ENCODE data around the gene TUBA8.
"Not testable (repeated sequence)": the region's sequence is repeated elsewhere in the genome, so short reads cannot be mapped to it uniquely, and the experiment has no call there.

TUBA8 gene

DNA sequence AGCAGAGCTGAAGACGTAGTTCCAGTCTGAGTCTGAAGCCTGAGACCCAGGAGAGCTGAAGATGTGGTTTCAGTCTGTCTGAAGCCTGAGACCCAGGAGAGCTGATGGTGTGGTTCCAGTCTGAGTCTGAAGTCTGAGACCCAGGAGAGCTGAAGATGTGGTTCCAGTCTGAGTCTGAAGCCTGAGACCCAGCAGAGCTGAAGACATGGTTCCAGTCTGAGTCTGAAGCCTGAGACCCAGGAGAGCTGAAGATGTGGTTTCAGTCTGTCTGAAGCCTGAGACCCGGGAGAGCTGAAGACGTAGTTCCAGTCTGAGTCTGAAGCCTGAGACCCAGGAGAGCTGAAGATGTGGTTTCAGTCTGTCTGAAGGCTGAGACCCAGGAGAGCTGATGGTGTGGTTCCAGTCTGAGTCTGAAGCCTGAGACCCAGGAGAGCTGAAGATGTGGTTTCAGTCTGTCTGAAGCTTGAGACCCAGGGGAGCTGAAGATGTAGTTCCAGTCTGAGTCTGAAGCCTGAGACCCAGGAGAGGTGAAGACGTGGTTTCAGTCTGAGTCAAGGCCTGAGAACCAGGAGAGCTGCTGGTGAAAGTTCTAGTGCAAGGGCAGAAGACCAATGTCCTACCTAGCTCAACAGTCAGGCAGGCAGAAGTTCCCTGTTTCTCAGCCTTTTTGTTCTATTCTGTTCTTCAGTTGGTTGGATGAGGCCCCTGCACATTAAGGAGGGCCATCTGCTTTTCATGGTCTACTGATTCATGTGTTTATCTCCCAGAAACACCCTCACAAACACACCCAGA, 3.9 kb upstream of the TUBA8 start:
- DNase-seq (ENCODE audit: low read depth), result not testable (repeated sequence)

DNA sequence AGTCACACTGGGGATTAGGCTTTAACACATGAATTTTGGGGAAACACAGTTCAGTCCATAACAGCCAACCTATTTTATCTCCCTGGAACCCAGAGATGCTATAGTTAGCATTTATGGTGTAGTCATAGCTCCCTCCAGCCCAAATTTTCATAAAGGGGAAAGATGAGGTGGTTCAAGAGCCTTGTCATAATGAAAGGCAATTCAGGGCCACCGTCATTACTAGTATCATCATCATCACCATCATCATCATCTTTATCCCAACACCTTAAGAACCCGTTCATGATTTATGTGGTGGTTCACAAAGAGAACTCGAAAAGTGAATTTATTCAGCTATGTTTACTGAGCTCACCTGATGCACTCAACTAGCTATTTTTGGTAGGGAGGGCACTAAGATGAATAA, 2.4 kb upstream of the TUBA8 start:
- no peak for DNase-seq (ENCODE audit: low read depth)

DNA sequence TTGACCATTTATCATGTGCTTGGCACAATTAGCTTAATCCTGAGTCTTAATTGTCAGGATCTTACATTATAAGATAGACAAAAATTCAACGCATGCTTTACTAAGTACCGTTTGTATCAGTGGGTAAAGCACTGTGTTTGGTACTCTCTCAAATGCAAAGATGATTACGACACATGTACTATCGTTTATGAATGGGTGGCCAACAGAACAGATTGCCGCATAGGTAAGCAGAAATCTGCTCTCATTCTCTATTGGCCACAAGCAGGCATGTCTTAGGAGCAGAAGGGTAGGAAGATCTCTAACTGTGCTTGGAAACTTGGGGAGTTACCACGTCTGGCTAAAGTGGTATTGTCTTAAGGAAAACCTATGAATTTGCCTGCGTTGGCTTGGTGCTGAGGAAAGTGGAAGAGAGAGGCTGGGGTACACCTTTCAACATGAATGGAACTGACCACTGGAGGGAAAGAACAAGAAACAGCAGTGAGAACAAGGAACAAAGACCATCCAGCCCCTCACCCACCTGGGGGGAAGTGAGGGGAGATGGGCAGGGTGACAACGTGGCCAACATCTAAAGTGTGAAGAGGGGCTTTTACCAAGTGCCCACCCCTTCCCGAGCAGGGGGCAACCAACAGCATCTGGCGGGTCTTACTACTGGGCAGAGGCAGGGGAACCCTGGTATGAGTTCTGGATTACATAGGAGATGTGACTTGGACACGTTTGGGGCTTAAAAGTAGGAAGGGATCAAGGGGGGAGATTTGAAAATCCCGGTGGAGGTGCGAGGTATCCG, 1.0 kb upstream of the TUBA8 start:
- no peak for DNase-seq (ENCODE audit: low read depth)

DNA sequence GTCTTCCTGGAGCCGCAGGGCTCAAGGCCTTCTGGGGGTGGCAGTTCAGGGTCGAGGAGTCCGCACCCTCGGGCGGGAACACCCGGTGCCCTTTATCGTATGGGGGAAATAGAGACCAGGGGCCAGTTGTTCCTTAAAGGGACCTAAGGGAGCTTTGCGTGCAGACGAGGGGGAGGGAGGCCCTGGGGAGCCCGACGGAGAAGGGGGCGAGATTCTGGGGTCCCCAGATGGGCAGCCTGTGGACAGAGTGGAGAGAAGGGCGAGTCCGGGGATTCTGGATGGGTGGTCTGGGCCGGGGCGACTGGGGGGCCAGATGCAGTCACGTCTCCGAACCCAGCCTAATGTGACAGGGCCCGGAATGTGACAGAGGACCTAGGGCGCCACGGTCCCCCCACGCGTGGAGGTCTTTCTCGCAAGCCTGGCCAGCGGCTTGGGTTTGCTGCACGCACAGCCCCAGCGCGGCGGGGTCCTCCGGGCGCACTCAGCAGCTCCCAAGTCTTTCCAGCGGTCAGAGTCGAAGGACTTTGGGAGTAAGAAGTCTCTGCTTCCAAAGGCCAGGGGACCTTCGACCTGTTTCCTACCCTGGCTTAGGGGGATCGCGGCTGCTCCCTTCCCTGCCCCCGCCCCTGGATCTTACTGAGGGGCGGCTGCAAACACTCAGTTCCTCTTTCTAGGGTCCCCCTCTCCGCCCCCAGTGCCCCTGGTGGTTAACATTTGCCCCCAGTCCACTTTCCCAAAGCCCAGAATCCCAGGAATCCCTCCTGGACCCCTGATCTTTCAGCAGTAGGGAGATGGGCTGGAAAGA, 547 bp downstream of the TUBA8 start:
- DNase-seq (ENCODE audit: low read depth), result no peak

DNA sequence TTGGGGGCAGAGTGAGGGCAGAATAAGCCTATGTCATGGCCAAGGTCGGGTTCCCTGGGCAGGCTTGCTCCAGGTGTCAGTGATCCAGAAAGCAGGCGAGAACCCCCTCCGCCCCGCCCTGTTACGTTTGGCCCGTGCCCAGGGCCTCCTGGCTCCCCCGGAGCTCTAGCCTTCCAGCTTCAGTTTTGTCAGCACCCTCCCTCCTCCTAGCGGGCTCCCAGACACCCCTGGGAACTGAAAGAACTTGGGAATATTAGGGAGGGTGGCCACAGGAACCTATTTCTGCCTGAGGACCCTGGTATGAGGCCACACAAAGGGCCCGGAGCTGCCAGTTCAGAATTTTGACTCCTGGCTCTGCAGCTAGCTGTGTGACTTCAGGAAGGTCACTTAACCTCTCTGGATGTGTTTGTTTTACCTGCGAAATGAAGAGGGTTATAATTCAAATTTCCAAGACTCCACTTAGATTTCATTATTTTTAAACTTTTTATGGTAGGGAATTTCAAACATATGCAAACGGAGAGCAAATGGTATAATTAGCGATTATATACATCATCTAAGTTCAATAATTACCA, 1.2 kb downstream of the TUBA8 start:
- DNase-seq (ENCODE audit: low read depth), result no peak

DNA sequence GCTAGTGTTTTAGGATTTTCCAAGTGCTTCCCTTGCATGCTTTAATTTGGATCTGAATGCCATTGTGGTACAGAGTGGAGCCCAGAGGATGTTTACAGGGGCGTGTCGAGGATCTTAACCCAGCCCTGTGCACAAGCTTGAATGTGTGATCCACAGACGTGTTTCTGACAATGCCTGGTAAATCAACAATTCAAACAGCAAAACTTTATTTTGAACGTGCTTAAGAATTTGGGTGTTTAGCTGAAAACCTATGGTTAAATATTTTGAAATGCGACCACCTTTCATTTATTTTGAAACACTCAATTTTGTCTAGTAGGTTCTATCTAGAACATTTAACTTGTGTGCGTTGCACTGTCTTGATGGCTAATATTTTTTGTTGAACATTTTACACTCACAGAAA, 1.8 kb downstream of the TUBA8 start:
- no peak for DNase-seq (ENCODE audit: low read depth)

DNA sequence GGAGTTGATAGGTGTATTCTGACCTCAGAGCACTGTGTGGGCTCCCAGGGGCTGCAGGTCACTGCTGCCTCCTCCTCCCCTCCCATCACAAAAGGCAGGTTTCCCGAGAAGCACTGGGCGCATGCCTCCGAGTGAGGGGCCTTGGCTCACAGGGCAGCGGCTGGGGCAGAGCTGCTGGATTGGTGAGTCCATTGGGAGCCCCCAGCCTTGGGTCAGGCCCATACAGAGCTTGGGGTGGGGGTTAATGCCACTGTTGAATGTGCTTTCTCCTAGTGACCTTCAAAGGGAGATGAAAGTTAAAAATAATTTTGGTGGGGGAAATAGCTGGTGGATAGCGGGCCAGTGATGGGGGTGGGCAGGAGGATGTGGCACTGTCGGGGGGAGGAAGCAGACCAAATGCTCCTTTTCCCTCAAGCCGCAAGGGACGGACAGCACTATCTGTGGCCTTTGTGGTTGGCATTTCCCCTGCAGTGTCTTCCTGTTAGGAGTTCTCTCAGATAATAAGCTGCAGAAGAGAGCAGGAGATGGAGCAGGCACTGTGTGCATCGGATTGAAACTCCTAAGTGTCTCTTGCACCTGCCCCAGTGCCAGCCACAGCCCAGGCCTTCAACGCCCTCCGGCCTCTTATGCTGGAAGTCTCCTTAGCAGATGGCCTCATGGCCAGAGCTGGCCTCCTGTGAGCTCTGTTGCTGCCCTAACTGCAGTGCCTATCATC, 3.2 kb downstream of the TUBA8 start:
- DNase-seq (ENCODE audit: low read depth), result no peak

DNA sequence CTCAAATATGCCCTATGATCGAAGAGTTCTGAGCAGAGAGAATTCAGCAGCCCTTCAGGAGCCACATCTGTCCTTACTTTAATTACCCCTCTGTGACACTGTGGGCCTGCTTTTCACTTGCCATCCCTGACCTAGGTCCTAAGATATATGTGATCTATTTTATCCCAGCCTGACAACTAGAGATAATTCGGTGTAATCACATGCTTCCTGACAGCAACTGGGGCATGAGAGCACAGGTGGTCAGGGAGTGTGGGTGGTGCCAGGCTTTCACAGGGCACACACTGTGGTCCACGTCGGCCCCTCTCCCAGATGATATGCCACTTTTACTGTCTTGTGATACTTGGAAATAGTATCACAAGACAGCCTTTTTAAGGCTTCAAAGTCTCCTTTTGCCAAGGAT, 3.9 kb downstream of the TUBA8 start:
- DNase-seq (ENCODE audit: low read depth), result no peak

DNA sequence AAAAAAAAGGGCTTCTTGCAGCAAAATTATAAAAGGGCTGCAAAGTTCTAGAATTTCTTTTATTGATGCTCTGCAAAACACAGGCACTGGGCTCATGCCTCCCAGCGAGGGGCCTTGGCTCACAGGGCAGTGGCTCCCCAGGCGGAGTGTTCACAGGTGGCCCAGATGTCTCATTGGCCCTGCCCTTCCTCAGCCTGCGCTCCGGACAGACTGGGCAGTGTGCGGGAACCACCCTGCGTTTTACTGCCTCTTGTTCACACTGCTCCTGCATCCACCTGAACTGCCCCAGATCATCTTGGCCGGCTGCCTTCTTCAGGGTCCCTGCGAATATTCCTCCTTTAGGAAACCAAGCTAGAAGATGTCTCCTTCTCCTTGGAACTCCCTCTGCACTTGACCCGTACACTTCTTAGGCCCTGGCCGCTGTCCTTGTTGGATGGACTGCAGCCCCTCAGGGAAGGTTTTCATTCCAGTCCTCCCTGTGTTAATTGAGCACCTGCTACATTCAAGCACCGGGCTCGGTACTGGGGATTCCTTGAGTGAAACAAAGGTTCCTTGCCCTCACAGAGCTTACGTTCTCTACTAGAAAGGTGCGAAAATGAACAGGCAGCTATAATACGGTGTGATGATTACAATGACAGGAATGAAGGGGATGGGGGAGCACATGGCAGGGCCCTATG, 4.5 kb downstream of the TUBA8 start:
- DNase-seq (ENCODE audit: low read depth), result no peak

DNA sequence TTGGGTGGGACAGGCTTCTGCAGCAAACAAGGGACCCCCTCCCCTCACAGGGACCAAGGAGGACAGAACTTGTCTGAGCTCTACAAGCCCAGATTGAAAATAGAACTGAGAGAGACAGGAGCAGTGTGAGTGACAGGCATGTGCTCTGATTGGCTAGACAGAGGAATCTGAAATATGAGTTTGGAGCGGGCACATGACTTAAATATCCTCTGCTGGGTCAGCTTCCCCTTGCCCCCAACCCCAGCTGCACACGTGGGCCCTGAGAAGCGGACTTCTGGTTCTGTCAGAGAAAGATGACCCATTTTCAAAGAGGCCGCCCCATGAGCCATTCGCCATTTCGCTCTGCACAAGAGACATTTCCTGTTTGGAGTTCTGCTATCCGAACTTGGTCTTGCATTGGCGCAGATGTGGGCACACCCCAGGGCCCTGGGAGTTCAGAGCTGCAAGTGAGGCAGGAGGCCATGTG, 5.3 kb downstream of the TUBA8 start:
- DNase-seq (ENCODE audit: low read depth), result no peak

DNA sequence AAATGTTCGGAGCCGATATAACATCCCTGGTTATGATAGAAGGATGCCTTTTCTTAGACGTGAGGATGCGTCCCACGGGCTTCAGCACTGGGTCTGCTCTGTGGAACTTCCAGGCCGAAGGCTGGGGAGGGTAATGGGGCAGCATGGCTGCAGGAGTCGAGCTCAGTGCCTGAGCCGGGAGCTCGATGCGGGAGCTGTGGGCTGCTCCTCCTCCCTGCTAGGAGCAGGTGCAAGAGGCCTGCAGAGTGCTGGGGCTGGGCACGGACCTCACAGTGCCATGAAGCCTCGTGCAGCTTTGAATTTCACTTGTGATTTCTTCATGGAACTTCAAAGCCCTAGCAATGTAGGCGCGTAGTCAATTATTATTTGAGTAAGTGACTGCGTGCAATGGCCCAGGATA, 6.0 kb downstream of the TUBA8 start:
- DNase-seq (ENCODE audit: low read depth), result no peak

DNA sequence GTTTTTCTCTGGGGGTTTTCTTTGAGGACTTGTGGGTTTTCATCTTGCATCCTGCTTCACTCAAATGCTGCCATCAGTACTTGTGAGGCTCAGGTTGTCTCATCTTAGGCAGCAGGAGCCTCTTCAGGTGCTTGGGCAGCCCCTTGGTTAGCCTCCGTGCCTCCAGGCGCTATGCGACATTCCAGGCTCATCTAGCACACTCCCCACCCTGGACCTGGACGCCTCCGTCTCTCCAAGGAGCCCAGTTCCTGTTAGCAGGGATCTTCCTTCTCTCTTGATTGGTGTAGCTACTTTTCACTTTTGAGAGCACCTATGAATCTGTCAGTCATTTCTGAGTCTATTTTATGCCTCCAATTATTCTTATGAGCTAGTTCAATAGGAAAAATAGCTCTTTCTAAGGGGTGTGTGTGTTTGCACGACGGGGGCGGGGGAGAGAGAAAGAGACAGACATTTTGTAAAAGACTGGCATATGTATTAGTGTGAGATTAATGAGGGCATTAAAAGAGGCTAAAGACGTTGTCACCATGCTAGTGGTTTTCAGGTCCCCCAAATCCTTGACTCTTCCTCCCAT, 7.8 kb downstream of the TUBA8 start:
- no peak for DNase-seq (ENCODE audit: low read depth)

DNA sequence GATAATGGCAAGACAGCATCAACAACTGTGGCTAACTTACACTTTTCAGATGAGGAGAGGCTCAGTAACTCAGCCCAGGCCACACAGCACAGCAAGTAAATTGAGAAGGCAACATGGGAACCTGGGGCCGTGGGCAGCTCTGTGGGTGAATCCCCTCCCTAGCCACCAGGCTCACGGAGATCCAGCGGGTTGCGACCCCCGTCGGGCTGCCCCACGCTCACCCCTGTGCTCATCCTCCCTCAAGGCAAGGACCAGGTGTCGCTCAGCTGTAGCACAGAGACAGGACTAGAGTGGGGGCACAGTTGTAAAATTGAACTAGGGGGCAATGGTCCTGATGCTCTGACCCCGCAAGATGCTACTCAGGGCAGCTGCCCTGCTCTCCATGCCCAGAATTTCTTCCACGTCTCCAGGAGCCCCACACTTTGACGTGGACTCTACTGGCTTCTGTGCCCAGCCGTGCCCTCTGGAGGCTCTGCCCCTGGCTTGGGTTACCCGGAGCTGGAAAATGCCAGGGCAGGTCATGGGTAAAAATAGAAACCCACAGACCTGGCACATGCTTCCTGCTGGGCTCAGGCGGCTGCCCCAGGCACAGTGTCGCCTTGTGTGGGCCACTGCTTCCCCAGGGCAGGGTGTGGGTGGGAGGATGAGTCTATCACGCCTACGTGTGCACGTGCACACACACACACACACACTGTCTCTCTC, 9.0 kb downstream of the TUBA8 start:
- DNase-seq (ENCODE audit: low read depth), result no peak

DNA sequence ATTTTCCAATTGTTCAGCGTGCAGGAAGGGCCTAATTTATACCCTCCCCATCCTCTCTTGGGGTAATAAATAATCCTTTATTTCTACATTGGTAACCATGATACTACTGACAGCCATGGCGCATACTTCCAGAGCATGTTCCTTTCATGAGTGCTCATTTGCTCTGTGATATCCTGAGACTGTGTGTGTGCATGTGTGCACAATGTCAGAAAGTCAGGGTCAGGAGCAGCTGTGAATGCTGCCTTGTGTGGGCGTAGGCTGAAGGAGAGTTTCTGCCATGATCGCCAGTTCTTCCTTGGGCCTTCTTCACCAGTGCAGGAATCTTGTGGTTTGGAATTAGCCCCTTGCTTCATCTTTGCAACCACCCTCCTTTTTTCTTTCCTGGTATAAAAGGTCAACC, 10.2 kb downstream of the TUBA8 start:
- no peak for DNase-seq (ENCODE audit: low read depth)

DNA sequence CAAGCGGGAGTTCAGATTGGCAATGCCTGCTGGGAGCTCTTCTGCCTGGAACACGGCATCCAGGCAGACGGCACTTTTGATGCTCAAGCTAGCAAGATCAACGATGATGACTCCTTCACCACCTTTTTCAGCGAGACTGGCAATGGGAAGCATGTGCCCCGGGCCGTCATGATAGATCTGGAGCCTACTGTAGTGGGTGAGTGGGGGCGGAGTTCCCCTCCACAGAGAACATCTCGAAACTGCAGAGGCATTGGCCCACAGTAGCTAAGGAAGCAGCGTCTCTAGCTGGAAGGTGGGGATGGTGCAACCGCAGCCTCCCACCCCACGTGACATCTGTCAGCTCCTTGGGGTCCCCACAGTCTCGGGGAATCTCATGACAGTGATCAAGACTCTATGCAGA, 10.9 kb downstream of the TUBA8 start:
- no peak for DNase-seq (ENCODE audit: low read depth)

DNA sequence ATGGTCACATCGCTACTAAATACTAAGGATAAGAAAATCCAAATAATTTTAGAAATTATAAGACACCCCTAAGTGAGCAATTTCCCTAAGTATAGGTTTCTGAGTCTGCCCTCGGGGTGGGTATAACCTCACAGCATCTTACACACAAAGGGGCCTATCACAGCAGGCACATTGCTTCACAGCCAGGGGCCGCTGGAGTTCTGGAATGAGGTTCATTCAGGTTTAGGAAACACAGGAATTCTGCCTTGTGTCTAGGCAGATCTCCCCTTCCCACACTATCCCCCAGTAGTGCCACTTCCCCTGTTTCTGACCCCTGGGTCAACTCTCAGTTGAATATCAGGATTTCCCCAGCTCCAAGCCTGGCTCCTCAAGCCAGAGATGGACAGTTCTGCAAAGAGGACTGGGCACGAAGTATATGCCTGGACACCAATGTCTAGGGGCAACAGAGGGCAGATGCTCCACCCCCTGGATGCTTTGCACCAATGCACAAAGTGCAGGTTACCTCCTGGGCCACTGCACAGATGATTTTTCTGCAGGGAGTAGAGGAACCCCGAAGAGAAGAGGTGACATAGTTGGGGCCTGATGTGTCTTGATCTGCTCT, 11.4 kb downstream of the TUBA8 start:
- no peak for DNase-seq (ENCODE audit: low read depth)

DNA sequence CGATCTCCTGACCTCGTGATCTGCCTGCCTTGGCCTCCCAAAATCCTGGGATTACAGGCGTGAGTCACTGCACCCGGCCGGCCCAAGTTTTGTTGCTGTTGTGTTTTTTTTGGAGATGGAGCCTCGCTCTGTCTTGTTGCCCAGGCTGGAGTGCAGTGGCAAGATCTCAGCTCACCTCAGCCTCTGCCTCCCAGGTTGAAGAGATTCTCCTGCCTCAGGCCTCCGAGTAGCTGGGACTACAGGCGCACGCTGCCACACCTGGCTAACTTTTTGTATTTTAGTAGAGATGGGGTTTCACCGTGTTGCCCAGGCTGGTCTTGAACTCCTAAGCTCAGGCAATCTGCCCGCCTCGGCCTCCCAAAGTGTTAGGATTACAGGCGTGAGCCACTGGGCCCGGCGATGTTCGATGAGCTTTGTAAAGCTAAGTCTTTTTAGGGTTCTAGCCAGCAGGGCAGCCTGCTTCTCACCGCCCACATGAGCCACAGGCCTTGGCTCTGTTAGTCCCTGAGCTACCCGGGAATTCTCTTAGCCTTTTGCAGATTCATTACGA, 12.9 kb downstream of the TUBA8 start:
- DNase-seq (ENCODE audit: low read depth), result not testable (repeated sequence)

DNA sequence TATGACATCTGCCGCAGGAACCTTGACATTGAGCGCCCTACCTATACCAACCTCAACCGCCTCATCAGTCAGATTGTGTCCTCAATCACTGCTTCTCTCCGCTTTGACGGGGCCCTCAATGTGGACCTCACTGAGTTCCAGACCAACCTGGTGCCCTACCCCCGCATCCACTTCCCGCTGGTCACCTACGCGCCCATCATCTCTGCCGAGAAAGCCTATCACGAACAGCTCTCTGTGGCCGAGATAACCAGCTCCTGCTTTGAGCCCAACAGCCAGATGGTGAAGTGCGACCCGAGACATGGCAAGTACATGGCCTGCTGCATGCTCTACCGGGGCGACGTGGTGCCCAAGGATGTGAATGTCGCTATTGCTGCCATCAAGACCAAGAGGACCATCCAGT, 16.0 kb downstream of the TUBA8 start:
- DNase-seq (ENCODE audit: low read depth), result no peak

DNA sequence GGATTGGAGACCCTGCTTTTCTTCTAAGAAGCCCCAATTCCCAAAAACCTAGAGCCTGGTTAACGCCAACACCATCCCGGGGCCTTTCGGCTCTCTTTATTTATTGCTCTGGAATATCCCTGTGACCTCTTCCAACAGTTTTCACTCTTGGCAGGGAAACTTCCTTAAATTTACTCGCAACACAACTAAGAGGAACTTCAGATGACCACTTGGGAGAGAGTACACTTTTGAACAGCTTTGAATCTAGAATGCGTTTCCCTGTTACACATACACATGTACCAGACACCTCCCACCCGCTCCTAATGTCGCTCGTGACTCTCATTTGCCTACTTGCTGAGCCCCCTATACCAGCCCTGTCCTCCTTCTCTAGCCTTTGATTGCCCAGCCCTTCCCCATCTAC, 19.4 kb downstream of the TUBA8 start:
- no peak for DNase-seq (ENCODE audit: low read depth)

Measured in activated gamma-delta T cell treated with anti-CD3 and anti-CD28 coated beads, Interleukin-2, amount 50 U/mL, for 16 hours (primary cell).